ENCODE measurements around the gene PPP1R2. TPM values are rescaled to one million over a fixed set of nuclear protein-coding genes. Genes with fewer than 3 reads are reported as not detected.
A peak's percentile ranks its signal among the peaks of the same experiment; 100 is the strongest.

Gene PPP1R2
- total and polyA plus RNA-seq, 8 donors: 39.0 to 65.7 (median 55.7) TPM

DNA sequence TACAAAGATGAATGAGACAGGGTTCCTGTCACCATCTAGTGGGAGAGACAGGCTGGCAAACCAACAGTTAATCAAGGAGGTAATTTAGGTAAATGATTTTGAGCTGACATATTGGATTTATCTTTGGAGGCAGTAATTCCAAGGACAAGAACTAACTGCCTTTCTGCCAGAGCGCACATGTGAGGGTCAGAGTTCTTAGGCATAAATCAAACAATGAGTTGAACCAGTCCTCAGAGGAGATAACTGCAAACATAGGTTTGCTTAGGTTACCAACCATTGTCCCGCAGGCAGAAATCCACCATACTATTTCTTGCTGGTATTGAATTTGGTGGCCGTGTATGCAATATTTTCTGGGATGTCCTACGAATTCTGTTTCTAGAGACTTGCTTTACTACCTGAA, 14.2 kb upstream of the PPP1R2 start:
- DNase-seq (no peak), ATAC-seq (no peak)
- intact Hi-C loops (cut with DNase I): no loop called here
- Histone ChIP-seq H3K36me3 (no peaks in the 10 kb centered on the region), H3K4me3 (no peak overlapping the region), H3K9me3 (no peaks in the 10 kb centered on the region), H3K27ac (no peak overlapping the region), H3K4me1 (no peaks in the 10 kb centered on the region), H3K27me3 (no peaks in the 10 kb centered on the region)
- TF ChIP-seq, protein P1, sequence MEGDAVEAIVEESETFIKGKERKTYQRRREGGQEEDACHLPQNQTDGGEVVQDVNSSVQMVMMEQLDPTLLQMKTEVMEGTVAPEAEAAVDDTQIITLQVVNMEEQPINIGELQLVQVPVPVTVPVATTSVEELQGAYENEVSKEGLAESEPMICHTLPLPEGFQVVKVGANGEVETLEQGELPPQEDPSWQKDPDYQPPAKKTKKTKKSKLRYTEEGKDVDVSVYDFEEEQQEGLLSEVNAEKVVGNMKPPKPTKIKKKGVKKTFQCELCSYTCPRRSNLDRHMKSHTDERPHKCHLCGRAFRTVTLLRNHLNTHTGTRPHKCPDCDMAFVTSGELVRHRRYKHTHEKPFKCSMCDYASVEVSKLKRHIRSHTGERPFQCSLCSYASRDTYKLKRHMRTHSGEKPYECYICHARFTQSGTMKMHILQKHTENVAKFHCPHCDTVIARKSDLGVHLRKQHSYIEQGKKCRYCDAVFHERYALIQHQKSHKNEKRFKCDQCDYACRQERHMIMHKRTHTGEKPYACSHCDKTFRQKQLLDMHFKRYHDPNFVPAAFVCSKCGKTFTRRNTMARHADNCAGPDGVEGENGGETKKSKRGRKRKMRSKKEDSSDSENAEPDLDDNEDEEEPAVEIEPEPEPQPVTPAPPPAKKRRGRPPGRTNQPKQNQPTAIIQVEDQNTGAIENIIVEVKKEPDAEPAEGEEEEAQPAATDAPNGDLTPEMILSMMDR (IDR thresholded peaks at IDR 0.05): no peak

DNA sequence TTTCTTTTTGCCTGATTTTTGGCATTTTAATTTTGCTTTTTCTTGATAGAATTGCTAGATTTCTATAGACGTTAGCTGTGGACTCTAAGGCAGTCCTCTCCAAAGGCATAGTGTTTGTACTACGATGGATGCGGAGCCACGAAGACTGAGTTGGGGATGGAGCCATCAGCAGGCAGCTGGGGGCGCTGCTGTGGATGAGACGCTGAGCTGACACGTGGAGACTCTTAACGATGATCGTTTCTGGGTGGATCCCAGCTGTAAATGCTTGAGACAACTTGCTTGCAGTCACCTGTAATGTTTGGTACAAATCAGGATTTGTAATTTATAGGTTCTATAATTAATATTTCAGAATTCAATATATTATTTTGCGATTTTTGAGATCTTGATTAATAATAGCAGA, 13.3 kb upstream of the PPP1R2 start:
- intact Hi-C loops (cut with DNase I): no loop called here
- Histone ChIP-seq H3K27ac (no peak overlapping the region), H3K4me3 (no peak overlapping the region)

DNA sequence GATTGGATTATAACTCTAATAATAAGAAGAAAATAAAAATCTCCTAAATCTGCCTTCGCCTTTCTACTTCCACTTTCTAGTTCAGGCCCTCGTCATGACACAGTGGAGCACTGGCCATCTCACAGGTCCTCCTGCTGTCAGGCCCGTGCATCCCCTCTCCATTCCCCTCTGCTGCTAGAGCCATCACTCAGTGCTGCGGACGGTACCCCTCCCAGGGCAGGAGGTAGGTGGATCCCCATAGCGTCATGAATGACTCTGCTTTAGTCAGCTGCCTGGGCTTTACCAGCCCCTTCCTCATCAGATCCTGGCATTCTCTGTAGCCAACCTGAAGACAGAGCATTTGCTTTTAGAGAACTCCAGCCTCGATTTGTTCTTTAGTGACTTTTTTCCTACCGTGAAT, 12.0 kb upstream of the PPP1R2 start:
- Histone ChIP-seq H3K9me3 (no peaks in the 10 kb centered on the region), H3K4me3 (no peak overlapping the region), H3K27ac (no peak overlapping the region), H3K27me3 (no peaks in the 10 kb centered on the region), H3K4me1 (peaks cover 0 to 13% of the 10 kb centered on the region in 2 donors), H3K36me3 (no peaks in the 10 kb centered on the region)
- intact Hi-C loops (cut with DNase I): no loop called here
- ATAC-seq (no peak), DNase-seq (no peak)
- TF ChIP-seq, protein P1 (IDR thresholded peaks at IDR 0.05): no peak

More for the DNA sequence above, 13.3 kb upstream of the PPP1R2 start:
- peak in 1 of 4 donors; percentile 25 for DNase-seq
- Histone ChIP-seq H3K27me3 (no peaks in the 10 kb centered on the region), H3K4me1 (peaks cover 0 to 2% of the 10 kb centered on the region in 2 donors), H3K36me3 (no peaks in the 10 kb centered on the region), H3K9me3 (no peaks in the 10 kb centered on the region)
- TF ChIP-seq, protein P1 (IDR thresholded peaks at IDR 0.05): no peak
- peak; percentile 34 for ATAC-seq

DNA sequence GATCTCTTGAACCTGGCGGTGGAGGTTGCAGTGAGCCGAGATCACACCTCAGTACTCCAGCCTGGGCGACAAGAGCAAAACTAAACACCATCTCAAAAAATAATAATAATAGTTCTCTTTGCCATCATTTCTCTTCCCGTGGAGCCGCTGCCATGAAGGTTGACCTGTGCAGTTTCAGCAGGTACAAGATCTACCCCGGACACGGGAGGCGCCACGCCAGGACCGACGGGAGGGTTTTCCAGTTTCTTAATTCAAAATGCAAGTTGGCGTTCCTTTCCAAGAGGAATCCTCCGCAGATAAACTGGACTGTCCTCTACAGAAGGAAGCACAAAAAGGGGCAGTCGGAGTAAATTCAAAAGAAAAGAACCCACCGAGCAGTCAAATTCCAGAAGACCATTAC, 11.3 kb upstream of the PPP1R2 start:
- H3K4me1 ChIP-seq: peaks cover 0 to 20% of the 10 kb centered on the region in 2 donors
- no peaks in the 10 kb centered on the region for H3K27me3 ChIP-seq
- DNase-seq (no peak), ATAC-seq (no peak)
- intact Hi-C loops (cut with DNase I): no loop called here
- no peaks in the 10 kb centered on the region for H3K9me3 ChIP-seq
- no peaks in the 10 kb centered on the region for H3K36me3 ChIP-seq
- H3K27ac ChIP-seq: no peak overlapping the region
- no peak overlapping the region for H3K4me3 ChIP-seq
- TF ChIP-seq, protein P1 (IDR thresholded peaks at IDR 0.05): no peak

DNA sequence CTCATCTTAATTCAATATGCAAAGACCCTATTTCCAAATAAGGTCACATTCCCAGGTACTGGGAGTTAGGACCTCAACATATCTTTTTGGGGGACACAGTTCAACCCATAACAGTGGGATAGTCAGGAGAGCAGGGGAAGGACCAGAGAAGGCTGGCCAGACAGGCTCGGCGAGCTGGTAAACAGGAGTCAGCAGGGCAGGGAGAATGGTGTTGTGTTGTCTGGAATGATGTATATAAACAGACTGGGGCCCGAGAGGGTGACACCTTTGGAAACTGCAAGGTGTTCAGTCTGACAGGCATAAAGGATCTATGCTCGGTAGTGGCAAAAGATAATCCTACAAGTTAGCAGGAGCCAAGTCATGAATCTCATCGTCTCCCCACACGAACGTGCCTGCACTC, 10.1 kb upstream of the PPP1R2 start:
- no peaks in the 10 kb centered on the region for H3K9me3 ChIP-seq
- TF ChIP-seq, protein P1 (IDR thresholded peaks at IDR 0.05): no peak
- H3K4me3 ChIP-seq: no peak overlapping the region
- no peaks in the 10 kb centered on the region for H3K36me3 ChIP-seq
- no peak overlapping the region for H3K27ac ChIP-seq
- H3K4me1 ChIP-seq: peaks cover 0 to 20% of the 10 kb centered on the region in 2 donors
- no peaks in the 10 kb centered on the region for H3K27me3 ChIP-seq
- intact Hi-C loops (cut with DNase I): no loop called here
- ATAC-seq: no peak
- no peak for DNase-seq

Measured in left lung (tissue), 10 donors.